ENCODE data around the gene ATP8B3.
"Not testable (repeated sequence)": the region's sequence is repeated elsewhere in the genome, so short reads cannot be mapped to it uniquely, and the experiment has no call there.

The ATP8B3 gene

DNA sequence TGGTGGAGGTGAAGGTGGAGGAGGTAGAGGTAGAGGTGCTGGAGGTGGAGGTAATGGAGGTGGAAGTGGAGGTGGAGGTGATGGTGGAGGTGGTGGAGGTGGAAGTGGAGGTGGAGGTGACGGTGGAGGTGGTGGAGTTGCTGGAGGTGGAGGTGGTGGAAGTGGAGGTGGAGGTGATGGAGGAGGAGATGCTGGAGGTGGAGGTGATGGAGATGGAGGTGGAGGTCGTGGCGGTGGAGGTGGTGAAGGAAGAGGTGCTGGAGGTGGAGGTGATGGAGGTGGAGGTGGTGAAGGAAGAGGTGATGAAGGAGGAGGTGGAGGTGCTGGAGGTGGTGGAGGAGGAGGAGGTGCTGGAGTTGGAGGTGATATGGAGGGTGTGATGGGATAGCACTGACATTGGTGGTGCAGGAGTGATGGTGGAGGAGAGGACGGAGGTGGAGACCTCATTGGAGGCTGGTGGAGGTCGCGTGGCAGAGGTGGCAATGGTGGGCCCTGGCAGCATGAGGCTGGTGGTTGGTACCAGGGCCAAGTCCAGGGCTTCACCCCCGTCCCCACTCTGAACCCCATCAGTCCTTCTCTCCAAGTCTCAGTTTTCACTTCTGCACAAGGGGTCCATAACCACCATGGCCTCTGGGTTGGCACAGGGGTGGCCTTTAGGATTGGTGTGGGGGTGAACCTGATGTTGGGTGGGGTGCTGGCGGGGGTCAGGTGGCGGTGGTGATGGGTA lies 43.0 kb downstream of the ATP8B3 start:
- no peak for DNase-seq

DNA sequence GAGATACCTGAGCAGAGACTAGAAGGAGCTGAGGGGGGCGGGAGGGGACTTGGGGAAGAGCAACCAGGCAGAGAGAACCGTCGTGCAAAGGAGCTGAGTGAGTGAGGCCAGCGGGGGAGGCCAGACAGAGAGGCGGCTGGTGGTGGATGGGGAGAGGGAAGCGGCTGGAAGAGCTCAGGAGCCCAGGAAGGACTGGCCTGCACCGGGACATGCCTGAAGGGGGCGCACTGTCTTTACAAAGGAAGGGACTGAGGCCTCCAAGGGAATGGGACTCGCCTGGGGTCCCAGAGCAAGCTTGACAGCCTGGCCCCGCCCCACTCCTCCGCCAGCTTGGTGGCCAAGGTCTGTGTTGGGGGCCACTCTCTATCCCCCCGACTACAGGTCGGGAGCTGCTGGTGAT lies 43.8 kb downstream of the ATP8B3 start:
- no peak for DNase-seq

DNA sequence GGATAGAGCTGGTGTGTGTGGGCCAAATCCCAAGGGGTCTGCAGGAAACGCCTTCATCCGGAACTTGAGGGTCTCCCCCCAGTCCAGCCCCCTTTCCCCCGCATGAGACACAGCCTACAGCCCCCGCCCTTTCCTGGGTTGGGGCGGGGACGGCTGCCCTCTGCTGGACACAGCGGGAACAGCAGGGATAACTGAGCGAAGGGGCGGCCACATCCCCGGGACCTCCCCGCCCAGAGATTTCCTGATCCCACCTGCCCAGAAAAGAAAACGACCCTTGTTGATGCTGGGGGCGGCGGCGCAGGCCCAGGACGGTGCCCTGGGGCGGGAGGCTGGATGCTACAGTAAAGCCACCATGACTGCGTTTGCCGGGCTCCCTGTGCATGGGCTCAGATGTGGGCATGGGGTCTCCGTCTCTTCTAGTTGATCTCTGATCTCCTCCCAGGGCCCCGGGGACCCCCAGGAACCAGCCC lies 44.6 kb downstream of the ATP8B3 start:
- no peak for DNase-seq

- DNase-seq = no peak
Measured at GRCh38 chr19:1766800-1767352, 45.2 kb downstream of the ATP8B3 start.

- no peak for DNase-seq
Measured at GRCh38 chr19:1765904-1766799, 45.9 kb downstream of the ATP8B3 start.

- peak; percentile 29 for DNase-seq
Measured at GRCh38 chr19:1765232-1765903, 46.7 kb downstream of the ATP8B3 start.

- DNase-seq = no peak
Measured at GRCh38 chr19:1764729-1765128, 47.3 kb downstream of the ATP8B3 start.

GRCh38 chr19:1763648-1764639 lies 48.1 kb downstream of the ATP8B3 start:
- DNase-seq = no peak

DNA sequence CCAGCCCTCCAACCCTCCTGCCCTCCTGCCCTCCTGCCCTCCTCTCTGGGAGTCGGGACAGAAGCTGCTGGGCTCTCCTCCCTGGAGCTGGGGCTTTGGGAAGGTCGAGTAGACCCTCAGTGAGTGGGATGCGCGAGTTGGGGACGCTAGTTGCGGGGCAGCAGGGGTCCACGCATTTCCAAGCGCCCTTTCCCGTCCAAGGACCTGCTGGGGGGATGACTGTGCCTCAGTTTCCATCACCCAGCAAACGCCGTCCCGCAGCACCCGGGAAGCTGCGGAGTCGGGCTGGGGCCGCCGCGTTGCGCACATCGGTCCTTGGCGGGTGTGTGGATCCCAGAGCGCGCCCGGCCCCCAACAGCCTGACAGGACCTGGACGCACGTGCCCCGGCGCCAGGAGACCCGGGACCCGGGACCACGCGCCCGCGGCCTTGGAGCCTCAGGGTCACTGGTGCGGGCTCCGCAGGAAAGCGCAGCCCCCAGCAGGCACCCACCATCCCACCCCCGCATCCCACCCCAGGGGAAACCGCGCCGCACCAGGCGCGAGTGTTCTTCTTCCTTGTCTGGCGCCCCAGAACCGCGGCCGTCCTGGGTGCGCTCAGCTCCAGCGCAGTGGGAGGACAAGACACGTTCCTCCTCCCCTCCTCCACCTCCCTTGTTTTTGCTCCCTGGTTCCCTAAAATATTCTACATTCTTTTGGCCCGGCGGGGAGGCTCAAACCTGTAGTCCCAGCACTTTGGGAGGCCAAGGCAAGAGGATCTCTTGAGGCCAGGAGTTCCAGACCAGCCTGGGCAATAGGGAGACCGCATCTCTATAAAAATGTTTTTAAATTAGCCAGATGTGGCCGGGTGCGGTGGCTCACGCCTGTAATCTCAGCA lies 49.6 kb downstream of the ATP8B3 start:
- DNase-seq = no peak

GRCh38 chr19:1761528-1762242 lies 50.4 kb downstream of the ATP8B3 start:
- no peak for DNase-seq

GRCh38 chr19:1760786-1761527 lies 51.1 kb downstream of the ATP8B3 start:
- not testable (repeated sequence) for DNase-seq

- DNase-seq = no peak
Measured at GRCh38 chr19:1760020-1760419, 52.1 kb downstream of the ATP8B3 start.

- no peak for DNase-seq
Measured at GRCh38 chr19:1758959-1759903, 52.8 kb downstream of the ATP8B3 start.

DNA sequence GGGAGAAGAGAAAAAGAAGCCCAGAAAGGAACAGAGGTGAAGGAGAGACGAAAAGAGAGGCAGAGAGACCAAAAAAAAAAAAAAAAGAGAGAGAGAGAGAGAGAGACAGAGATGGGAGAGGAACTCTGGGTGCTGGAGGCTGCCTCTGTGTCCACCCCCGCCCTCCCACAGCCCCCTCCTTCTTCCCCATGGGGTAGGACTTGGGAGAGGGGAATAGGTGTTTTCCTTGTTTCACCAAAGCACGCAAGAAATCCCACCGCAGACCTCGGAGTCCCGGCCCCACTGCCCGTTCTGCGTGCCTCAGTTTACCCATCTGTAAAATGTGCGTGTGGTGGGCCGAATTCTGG lies 53.9 kb downstream of the ATP8B3 start:
- no peak for DNase-seq

- DNase-seq = no peak
Measured at GRCh38 chr19:1757468-1758230, 54.4 kb downstream of the ATP8B3 start.

DNA sequence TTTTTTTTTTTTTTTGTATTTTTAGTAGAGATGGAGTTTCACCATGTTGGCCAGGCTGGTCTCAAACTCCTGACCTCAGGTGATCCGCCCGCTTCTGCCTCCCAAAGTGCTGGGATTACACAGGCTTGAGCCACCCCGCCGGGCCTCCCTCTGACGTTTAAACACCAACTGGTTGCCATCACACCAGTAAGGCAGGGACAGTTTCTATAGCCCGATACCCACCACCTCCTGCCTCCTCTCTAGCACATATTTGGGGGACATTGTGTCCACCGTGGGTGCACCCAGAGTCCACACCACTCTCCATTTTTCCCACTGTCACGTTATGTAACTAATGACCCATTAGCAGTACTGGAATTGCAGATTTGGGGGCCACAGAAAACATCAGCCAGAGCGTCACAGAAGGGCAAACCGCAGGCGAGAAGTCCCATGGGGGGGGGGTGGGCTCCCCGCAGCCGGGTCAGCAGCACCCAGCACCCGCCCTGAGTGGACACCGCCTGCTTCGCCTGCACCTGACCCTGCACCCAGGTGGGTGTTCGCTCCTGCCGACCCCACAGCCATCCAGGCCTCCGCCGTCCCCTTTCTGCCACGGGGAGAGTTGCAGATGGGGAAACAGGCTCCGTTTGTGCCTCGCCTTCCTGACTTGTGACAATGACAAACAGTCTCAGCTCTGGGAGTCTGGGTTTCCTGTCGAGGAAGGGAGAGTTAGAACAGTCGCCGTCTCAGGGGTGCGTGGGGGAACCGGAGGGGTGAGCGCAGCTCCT lies 55.2 kb downstream of the ATP8B3 start:
- DNase-seq = peak; percentile 34

DNA sequence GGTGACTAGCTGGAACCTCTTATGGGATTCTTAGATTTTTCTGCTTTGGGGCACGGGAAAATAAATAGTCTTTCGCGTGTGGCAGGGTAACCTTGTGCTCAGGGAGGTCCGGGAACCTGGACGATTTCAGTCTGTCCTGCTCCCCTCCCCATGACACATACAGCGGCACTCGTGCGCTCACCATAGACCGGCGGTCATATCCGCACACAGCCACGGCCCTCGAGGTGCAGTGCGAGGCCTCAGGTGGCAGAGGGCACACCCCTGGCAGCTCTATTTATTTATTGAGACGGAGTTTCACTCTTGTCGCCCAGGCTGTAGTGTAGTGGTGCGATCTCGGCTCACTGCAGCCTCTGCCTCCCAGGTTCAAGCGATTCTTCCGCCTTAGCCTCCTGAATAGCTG lies 55.8 kb downstream of the ATP8B3 start:
- peak; percentile 21 for DNase-seq

Data from DMS53 (cell line).